ENCODE results near the gene NTRK3.

Gene NTRK3

DNA sequence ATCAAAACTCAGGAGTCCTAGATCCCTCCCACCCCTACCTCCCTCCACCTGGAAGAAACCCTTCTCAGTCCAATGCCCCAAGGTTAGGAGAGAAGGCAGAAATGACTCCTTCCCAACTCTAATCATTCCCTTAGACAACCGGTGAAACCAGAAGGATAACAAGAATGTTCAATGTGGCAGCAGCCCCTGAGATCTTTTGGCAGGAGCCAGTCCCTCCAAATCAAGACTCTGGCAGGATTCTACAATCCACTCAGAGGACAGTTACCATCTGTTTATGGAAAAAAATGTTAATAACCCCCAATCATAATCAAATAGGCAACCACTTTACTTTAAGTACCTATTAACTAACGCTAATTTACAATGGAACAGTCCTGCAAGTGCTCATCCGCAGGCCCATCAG, 136.5 kb downstream of the NTRK3 start:
- no peak for DNase-seq (ENCODE audit: low spot score)

DNA sequence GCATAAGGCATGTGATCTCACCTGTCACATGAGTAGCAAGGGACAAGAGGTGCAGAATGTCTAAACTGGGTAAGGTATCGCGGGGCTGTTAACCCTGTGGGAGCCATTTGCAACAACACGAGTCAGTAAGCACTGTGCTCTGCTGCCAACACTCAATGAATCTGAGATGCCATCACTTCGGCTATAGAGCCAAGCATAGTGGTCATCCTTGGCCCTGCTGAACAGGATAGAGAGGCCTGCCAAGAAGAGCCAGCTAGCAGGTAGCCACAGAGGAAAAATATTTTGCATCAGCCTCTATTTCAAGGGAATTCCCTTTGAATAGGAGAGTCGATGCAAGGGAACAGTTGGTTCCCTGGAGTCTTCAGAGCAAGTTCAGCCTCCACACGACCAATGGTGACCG, 137.8 kb downstream of the NTRK3 start:
- DNase-seq (ENCODE audit: low spot score) = peak; percentile 9

GRCh38 chr15:88118035-88118434, 138.5 kb downstream of the NTRK3 start:
- DNase-seq (ENCODE audit: low spot score) = no peak

DNA sequence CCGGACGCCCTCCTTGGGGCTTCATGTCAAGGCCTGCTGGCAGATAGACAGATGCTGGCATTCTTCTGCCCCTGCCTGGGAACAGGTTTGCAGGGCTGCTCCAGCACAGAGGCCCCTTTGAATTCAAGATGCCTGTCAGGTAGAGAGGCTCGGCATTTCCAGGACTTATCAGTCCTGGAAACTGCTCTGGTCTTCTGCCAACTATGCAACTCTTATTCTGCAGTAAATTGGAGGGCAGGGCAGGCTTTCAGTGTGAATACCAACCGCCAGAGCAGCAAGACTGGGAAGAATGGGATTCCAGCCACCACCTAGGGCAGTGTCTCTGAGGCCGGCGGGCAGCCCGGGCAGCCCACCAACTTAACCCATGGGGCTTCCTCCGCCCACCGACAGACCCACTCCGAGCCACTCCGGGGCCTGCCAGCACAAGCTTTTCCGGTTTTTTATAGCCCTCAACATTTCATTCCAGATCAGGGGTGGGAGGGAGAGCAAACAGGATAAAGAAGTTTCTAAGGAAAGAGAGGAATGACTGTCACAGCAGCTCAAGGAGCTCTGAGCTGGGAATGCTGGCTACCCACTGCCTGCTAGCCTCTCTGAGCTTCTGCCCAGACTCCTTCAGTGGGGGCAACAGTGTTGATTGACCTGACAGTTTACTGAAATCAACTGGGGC, 140.9 kb downstream of the NTRK3 start:
- peak; percentile 31 for DNase-seq (ENCODE audit: low spot score)

DNA sequence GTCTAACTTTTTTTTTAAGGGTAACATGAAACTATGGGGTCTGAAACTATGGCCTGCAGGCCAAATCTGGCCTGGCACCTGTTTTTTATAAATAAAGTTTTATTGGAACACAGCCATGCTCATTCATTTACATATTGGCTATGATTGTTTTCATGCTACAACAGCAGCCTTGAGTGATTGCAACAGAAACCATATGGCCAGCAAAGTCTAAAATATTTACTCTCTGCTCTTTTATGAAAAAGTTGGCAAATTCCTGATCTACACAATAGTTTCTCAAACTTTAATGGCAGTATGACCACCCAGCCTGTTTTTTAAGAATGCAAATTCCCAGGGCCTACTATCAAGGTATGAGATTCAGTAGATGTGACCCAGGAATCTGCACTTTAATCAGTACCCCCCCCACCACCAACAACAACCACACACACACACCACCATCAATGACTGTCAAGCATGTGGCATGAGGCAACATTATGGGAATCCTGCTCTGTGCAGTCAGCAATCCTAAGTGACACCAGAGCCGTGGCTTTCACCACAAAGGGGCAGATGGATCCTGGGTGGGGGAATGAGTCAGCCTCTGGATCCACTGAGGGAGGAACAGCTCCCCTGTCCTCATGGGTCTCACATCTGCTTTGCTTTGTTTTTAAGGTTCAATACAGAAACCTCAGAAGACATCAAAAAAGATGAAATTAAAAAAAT, 142.8 kb downstream of the NTRK3 start:
- peak; percentile 38 for DNase-seq (ENCODE audit: low spot score)

DNA sequence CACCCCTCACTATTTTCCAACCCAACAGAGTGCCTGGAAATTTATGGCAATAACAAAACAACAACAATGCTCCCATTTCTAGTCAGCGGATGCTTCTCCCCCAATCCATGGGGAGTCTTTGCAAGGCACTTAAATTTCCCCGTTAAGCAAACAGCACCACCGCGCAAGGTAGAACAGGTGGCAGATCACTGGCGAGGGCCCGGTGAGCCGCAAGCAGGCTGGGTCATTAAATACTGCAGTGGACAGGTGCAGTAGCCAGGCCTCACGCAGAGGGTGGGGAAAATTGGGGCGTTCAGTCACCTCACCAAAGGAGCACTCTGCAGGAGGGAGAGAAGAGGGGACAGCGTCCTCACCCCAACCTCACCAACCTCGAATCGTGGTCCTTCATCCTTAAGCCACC, 147.5 kb downstream of the NTRK3 start:
- peak; percentile 4 for DNase-seq (ENCODE audit: low spot score)

GRCh38 chr15:88108477-88108876, 148.1 kb downstream of the NTRK3 start:
- DNase-seq (ENCODE audit: low spot score) = no peak

DNA sequence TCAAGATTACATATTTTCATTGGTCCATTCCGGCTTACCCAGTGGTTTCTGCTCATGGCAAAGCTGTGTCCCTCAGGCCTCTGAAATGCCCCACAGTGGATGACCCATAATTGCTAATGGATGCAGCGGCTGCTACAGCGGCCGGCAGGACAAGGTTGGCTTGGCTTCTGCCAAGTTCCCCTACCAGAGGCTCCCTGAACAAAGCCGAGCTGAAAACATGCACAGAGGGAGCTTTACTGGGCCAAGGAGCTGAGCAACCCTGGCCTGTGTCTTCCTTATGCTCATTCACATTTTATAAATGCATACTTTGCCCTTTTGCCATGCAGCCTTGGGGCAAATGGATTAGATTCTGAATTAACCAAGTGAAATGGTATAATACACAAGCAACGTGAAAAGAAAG, 150.5 kb downstream of the NTRK3 start:
- DNase-seq (ENCODE audit: low spot score) = no peak

DNA sequence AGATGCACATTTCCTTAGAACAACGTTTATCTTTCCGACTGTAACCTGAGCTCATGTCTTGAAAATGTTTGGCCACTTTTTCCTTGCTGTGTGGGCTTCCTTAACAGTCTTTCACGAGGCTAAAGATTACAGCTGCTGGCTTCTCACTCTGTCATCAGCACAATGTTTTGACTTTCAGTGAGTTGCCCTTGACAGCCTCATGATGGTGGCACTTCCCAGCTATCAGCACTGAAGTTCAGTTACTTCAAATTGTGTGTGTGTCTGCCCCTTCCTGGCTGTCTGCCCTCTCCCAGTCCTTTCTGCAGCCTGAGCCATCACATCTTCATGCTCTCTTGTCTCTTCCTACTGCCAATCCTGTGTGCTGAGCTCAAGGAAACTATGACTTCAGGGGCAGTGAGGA, 152.2 kb downstream of the NTRK3 start:
- peak; percentile 18 for DNase-seq (ENCODE audit: low spot score)

DNA sequence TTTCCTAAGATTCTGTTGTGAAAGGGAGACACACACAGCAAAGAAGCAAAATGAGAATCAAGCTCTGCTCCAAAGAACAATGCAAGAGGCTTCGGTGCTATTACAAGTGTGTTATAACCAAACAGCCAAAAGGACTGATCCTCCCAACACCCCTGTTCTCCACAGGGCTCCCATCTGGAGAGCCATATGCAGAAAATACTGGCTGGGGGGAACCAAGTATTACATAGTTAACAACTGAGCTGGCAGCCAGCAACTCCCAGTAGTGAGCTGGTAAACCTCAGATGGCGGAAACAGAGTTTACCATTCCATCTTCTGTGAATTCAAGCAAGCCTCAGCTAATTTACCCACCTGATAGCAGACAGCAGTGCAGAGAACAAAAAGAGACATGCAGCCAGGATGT, 156.4 kb downstream of the NTRK3 start:
- DNase-seq (ENCODE audit: low spot score) = no peak

DNA sequence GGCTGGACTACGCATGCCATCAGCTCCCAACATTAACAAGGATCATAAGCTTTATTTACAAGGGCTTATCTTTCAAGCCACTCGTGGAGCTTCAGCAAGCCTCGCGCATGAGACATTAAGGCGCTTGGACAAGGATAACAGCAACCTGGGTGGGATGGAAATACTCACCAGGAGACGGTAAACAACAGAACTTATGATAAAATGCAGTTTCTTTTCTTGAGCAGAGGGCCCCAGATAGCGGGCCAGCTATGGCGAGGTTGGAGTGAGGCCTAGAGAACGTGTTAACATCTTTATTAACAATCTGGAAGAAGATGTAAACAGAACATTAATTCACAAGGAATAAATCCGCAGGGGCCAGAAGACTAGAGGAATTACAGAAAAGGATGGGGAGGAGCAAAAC, 158.2 kb downstream of the NTRK3 start:
- peak; percentile 20 for DNase-seq (ENCODE audit: low spot score)

DNA sequence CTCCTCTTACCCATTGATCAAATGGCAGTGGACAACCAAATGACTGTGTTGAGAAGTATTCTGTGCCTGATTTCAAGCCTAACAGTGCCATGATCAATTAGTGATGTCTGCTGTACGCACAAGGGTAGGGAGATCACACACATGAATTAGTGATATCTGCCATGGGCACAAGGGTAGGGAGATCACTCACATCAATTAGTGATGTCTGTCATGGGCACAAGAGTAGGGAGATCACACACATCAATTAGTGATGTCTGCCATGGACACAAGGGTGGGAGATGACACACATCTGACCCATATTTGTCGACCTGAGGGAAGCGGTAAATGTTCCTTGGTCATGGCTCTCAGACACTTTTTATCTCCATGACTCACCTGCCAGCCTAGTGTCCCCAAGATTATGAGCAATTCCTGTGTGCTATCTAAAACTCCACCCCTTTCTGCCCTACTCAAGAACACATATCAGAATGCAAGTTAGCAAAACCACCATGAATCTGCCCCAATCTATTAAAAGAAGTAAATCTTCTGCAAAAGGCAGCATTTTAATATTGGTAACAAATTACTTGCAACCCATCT, 165.0 kb downstream of the NTRK3 start:
- DNase-seq (ENCODE audit: low spot score) = no peak

GRCh38 chr15:88090481-88091011, 166.0 kb downstream of the NTRK3 start:
- peak; percentile 71 for DNase-seq (ENCODE audit: low spot score)

GRCh38 chr15:88089731-88090130, 166.8 kb downstream of the NTRK3 start:
- DNase-seq (ENCODE audit: low spot score) = peak; percentile 56

DNA sequence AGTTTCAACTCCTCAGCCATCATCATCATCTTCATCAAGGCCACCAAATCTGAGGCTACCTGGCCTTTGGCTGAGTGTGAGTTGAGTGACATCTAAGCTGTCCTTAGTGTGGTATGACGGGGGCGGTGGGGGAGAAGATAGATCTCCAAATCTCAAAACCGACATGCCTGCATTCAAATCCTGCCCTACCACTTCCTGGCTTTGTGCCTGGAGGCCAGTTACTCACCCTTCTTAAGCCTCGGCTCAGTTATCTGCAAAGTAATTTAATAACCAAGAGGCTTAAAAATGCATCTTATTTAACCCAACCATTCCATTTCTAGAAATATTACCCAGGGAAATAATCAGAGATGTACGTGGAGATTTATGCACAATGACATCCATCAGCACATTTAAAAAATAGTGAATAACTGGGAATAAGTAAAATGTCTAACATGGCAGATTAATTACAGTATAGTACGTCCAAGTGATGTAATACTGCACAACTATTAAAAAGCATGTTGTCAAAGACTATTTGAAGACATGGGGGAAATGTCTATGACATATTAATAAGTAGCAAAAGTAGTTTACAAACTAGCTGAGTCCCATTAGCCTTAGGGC, 167.4 kb downstream of the NTRK3 start:
- DNase-seq (ENCODE audit: low spot score) = peak; percentile 28

GRCh38 chr15:88083811-88084760, 172.5 kb downstream of the NTRK3 start:
- peak; percentile 81 for DNase-seq (ENCODE audit: low spot score)

GRCh38 chr15:88080616-88081015, 175.9 kb downstream of the NTRK3 start:
- peak; percentile 26 for DNase-seq (ENCODE audit: low spot score)

- no peak for DNase-seq (ENCODE audit: low spot score)
Measured at GRCh38 chr15:88077296-88078020, 179.1 kb downstream of the NTRK3 start.

DNA sequence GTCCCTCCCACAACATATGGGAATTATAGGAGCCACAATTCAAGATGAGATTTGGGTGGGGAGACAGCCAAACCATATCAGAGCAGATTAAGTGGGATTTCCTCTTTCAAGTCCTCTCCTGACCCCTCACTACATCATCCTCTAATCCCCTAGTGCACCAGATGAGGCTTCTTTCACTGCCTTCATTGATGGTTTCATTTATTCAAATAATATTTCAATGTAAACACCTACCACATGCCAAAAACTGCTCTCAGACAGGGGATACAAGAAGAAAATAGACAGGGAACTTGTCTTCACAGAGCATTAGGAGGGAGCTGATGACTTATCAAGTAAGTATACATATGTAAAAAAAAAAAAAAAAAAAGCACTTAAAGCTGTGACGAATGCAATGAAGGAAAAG, 180.2 kb downstream of the NTRK3 start:
- DNase-seq (ENCODE audit: low spot score) = no peak

DNA sequence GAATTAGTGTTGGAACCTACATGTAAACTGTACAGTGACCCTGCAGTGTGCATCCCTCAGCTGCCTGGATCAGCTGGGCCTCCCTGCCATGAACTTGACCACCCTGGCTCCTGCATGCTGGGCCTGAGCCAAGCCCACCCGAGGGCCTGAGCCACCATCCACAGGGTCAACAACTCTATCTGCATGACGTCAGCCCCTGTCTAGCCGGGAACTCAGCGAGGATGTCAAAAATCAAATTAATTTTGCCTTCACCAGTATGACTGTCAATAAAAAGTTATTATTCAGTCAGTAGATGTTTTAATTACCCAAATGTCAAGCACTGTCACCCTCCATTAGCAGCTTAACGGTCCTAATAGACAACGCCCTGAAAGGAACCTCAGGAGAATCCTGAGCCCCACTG, 181.4 kb downstream of the NTRK3 start:
- no peak for DNase-seq (ENCODE audit: low spot score)

DNA sequence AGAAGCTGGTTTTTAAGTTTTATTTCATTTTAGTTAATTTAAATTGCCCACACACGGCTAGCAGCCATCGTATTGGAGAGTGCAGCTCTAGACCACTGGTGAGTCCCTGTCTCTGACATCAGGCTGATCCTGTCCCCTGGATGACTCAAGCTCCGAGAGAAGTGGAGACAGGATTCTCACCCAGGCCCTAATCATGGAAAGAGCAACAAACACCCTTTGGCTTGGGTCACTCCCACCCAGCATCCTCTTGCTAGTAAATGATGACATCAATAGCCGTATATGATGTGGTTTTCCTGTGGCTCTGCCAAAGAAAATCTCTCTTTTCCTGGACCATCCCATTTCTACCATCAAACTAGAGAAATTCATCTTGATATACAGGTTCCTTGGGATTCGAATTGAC, 182.2 kb downstream of the NTRK3 start:
- no peak for DNase-seq (ENCODE audit: low spot score)
